SK-N-MC (cell line): ENCODE data around the gene INF2.

Source experiments
- EZH2 ChIP-seq: fragments of 200-600 bp; sonication (generic); IDR thresholded peaks from one replicate; pipeline ENCODE4 v1.6.1; 2017; ENCODE audit warnings: antibody characterized with exemption
- FOXP2 ChIP-seq: optimal IDR thresholded peaks from 2 replicates; pipeline ENCODE3; 2011; ENCODE audit warnings: mild to moderate bottlenecking, moderate library complexity; ENCODE audit not compliant: insufficient read depth; ENCODE audit errors: extremely low read length, control extremely low read depth
- POLR2AphosphoS5 ChIP-seq: IDR thresholded peaks from 2 replicates; pipeline ENCODE4 v1.6.1; 2012; ENCODE audit warnings: mild to moderate bottlenecking, low read depth, low read length, borderline replicate concordance

GRCh38 chr14:104673481-104673880 is 15.9 kb upstream of the INF2 start:
- TF ChIP-seq POLR2AphosphoS5, result no peak
- no peak for TF ChIP-seq EZH2
- TF ChIP-seq FOXP2, result no peak
